Tibial artery (tissue), 4 donors: Measurements from ENCODE around the gene NEGR1.

Experiments used
- DNase-seq, 2 donors: peaks; one replicate each; pipeline ENCODE4 v3.0.0-alpha.2; 2019
- H3K27ac ChIP-seq, 2 donors: fragments of 200-600 bp; sonication (generic) in 1 of 2; 1 replicate in 1 of 2; 2 replicates in 1 of 2; pipeline ENCODE4 v1.5.1; 2018 to 2019; ENCODE audit warnings: mild to moderate bottlenecking in 1 of 2
- H3K27me3 ChIP-seq, 2 donors: fragments of 200-600 bp; sonication (generic) in 1 of 2; one replicate each; pipeline versions ENCODE4 v1.5.1 to v1.6.0; 2016 to 2019
- H3K36me3 ChIP-seq, 3 donors: fragments of 200-600 bp; sonication (generic) in 2 of 3; one replicate each; pipeline ENCODE4 v1.5.1; 2016 to 2019; ENCODE audit warnings: mild to moderate bottlenecking in 2 of 3
- H3K4me1 ChIP-seq, 4 donors: fragments of 200-600 bp; sonication (generic) in 2 of 4; 1 replicate in 3 of 4; 2 replicates in 1 of 4; pipeline ENCODE4 v1.5.1; 2016 to 2019
- H3K4me3 ChIP-seq, 2 donors: fragments of 200-600 bp; sonication (generic) in 1 of 2; 1 replicate in 1 of 2; 2 replicates in 1 of 2; pipeline ENCODE4 v1.5.1; 2018 to 2019; ENCODE audit warnings: mild to moderate bottlenecking in 2 of 2
- H3K9me3 ChIP-seq, 3 donors: fragments of 200-600 bp; sonication (generic) in 1 of 3; one replicate each; pipeline ENCODE4 v1.5.1; 2016 to 2019
- intact Hi-C: fragments of 100-400 bp; cut with DNase I; formaldehyde crosslinking; loops from one replicate; pipeline ENCODE4 v1.15.0; 2023; ENCODE audit warnings: low total_unique reads
- TF ChIP-seq, protein P1 (sequence below), 2 experiments: fragments of 200-600 bp in 1 of 2; fragments of 450-650 bp in 1 of 2; IDR thresholded peaks; one replicate each; pipeline ENCODE4 v1.5.1; 2017 to 2019; ENCODE audit warnings: antibody characterized with exemption in 2 of 2, mild to moderate bottlenecking in 1 of 2, moderate library complexity in 1 of 2

Gene NEGR1

GRCh38 chr1:71831646-71832045 lies 450.7 kb downstream of the NEGR1 start:
- Histone ChIP-seq H3K9me3 (no peaks in the 10 kb centered on the region), H3K36me3 (no peaks in the 10 kb centered on the region), H3K4me3 (no peak overlapping the region), H3K27ac (no peak overlapping the region), H3K4me1 (peaks cover 0 to 4% (median 0%) of the 10 kb centered on the region in 4 donors), H3K27me3 (no peaks in the 10 kb centered on the region)
- TF ChIP-seq, protein P1, sequence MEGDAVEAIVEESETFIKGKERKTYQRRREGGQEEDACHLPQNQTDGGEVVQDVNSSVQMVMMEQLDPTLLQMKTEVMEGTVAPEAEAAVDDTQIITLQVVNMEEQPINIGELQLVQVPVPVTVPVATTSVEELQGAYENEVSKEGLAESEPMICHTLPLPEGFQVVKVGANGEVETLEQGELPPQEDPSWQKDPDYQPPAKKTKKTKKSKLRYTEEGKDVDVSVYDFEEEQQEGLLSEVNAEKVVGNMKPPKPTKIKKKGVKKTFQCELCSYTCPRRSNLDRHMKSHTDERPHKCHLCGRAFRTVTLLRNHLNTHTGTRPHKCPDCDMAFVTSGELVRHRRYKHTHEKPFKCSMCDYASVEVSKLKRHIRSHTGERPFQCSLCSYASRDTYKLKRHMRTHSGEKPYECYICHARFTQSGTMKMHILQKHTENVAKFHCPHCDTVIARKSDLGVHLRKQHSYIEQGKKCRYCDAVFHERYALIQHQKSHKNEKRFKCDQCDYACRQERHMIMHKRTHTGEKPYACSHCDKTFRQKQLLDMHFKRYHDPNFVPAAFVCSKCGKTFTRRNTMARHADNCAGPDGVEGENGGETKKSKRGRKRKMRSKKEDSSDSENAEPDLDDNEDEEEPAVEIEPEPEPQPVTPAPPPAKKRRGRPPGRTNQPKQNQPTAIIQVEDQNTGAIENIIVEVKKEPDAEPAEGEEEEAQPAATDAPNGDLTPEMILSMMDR (IDR thresholded peaks at IDR 0.05): no peak
- DNase-seq: no peak
- intact Hi-C loops: no loop called here

DNA sequence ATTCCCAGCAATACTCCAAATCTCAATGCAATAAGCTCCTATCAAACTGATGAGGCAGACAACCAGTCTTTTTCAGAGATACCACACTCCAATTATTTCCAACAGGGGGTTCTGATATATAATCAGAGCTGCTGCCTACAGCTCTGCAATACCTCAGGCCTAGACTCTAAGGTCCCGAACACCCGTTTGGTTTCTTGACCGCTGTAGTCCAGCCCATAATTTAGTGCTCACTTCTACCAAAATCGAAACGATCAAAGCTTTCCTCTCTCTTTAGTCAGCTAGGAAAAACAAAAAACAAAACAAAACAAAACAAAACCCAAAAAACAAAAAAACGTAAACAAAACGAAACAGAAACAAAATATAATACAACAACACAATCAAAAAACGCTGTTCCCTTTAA lies 453.0 kb downstream of the NEGR1 start:
- TF ChIP-seq, protein P1 (IDR thresholded peaks at IDR 0.05): no peak
- Histone ChIP-seq H3K36me3 (no peaks in the 10 kb centered on the region), H3K4me1 (no peaks in the 10 kb centered on the region), H3K9me3 (no peaks in the 10 kb centered on the region), H3K4me3 (no peak overlapping the region), H3K27ac (no peak overlapping the region), H3K27me3 (no peaks in the 10 kb centered on the region)
- intact Hi-C loops: no loop called here
- DNase-seq: no peak

- no peaks in the 10 kb centered on the region for H3K36me3 ChIP-seq
- intact Hi-C loops: no loop called here
- TF ChIP-seq, protein P1 (IDR thresholded peaks at IDR 0.05): no peak
- H3K4me3 ChIP-seq: no peak overlapping the region
- no peaks in the 10 kb centered on the region for H3K4me1 ChIP-seq
- no peak for DNase-seq
- H3K27ac ChIP-seq: no peak overlapping the region
- H3K27me3 ChIP-seq: no peaks in the 10 kb centered on the region
- no peaks in the 10 kb centered on the region for H3K9me3 ChIP-seq
Measured at GRCh38 chr1:71828431-71829012, 453.8 kb downstream of the NEGR1 start.

GRCh38 chr1:71823708-71824305 lies 458.5 kb downstream of the NEGR1 start:
- Histone ChIP-seq H3K9me3 (peaks cover 0 to 3% (median 0%) of the 10 kb centered on the region in 3 donors), H3K27ac (no peak overlapping the region), H3K4me3 (no peak overlapping the region), H3K27me3 (no peaks in the 10 kb centered on the region), H3K36me3 (no peaks in the 10 kb centered on the region), H3K4me1 (no peaks in the 10 kb centered on the region)
- TF ChIP-seq, protein P1 (IDR thresholded peaks at IDR 0.05): no peak
- DNase-seq: no peak
- intact Hi-C loops: no loop called here

- Histone ChIP-seq H3K9me3 (peaks cover 0 to 3% (median 0%) of the 10 kb centered on the region in 3 donors), H3K36me3 (no peaks in the 10 kb centered on the region), H3K4me1 (no peaks in the 10 kb centered on the region), H3K27me3 (no peaks in the 10 kb centered on the region), H3K4me3 (no peak overlapping the region), H3K27ac (no peak overlapping the region)
- intact Hi-C loops: no loop called here
- DNase-seq: no peak
- TF ChIP-seq, protein P1 (IDR thresholded peaks at IDR 0.05): no peak
Measured at GRCh38 chr1:71817028-71817427, 465.3 kb downstream of the NEGR1 start.
